Glomerular visceral epithelial cell (primary cell): ENCODE data around the gene DGKD.
A peak's percentile ranks its signal among the peaks of the same experiment; 100 is the strongest.
"Not testable (repeated sequence)": the region's sequence is repeated elsewhere in the genome, so short reads cannot be mapped to it uniquely, and the experiment has no call there.

Experiments
- DNase-seq: peaks from one replicate; pipeline ENCODE4 v3.0.0-alpha.2; 2016; ENCODE audit errors: extremely low spot score

Gene DGKD, protein sequence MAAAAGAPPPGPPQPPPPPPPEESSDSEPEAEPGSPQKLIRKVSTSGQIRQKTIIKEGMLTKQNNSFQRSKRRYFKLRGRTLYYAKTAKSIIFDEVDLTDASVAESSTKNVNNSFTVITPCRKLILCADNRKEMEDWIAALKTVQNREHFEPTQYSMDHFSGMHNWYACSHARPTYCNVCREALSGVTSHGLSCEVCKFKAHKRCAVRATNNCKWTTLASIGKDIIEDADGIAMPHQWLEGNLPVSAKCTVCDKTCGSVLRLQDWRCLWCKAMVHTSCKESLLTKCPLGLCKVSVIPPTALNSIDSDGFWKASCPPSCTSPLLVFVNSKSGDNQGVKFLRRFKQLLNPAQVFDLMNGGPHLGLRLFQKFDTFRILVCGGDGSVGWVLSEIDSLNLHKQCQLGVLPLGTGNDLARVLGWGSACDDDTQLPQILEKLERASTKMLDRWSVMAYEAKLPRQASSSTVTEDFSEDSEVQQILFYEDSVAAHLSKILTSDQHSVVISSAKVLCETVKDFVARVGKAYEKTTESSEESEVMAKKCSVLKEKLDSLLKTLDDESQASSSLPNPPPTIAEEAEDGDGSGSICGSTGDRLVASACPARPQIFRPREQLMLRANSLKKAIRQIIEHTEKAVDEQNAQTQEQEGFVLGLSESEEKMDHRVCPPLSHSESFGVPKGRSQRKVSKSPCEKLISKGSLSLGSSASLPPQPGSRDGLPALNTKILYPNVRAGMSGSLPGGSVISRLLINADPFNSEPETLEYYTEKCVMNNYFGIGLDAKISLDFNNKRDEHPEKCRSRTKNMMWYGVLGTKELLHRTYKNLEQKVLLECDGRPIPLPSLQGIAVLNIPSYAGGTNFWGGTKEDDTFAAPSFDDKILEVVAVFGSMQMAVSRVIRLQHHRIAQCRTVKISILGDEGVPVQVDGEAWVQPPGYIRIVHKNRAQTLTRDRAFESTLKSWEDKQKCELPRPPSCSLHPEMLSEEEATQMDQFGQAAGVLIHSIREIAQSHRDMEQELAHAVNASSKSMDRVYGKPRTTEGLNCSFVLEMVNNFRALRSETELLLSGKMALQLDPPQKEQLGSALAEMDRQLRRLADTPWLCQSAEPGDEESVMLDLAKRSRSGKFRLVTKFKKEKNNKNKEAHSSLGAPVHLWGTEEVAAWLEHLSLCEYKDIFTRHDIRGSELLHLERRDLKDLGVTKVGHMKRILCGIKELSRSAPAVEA

DNA sequence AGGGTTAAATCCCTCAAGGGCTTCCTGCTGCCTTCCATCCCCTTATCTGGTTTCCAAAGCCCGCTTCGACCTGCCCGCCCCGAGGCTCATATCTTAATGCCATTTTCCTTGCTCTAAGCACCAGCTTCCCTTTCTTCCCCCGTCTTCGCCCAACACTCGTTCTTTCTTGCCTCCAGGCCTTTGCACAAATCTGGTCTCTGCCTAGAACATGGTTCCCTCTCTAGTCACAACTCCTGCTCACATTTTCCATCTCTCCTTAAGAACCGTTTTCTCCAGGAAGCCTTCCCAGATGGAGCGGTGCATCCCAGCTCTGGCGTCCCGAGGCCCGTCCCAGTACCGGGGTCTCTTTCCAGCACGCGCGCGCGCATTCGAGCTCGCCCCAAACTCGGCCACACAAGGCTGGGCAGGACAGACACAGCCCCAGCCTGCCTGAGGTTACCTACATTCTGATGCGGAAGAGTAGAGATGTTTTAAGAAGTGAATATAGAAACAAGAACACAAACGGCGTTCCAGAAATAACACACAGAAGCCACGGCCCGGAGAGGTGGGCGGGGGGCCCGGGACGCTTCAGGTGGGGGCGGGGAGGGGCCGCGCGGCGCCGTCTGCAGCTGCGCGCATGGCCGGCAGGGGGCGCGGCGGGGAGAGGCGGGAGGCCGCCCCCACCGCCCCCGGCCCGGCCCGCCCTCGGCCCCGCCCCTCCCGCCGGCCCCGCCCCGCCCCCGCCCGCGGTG lies at the start of gene DGKD:
Gene DGKD (plus strand): TSS at position 726 of the 731 bp plus-strand sequence. CDS start 25 bp downstream, outside the sequence.
- DNase-seq, result peak; percentile 78

DNA sequence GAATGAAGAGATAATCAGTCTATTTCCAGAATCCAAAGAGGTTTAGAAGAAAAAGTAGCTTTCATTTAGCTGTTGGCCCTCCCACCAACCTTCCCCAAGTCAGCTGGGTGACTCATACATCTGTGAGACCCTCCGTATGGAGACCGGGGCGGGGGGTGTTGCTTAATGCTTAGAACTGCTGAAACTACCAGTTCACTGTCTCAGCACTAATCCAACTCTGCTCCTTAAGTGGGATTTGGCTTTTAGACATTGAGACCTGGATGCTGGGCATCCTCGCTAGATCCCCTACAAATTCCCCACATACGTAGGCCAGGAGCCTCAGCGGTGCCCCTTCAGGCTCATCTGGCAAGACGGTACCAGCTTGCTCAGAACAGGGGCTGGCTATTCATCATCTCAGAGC lies 46.7 kb upstream of the DGKD start, which contains the start of gene SAG:
Gene SAG (plus strand): TSS at position 252 of the 400 bp plus-strand sequence. CDS start 1,374 bp downstream, outside the sequence.
- DNase-seq, result no peak

DNA sequence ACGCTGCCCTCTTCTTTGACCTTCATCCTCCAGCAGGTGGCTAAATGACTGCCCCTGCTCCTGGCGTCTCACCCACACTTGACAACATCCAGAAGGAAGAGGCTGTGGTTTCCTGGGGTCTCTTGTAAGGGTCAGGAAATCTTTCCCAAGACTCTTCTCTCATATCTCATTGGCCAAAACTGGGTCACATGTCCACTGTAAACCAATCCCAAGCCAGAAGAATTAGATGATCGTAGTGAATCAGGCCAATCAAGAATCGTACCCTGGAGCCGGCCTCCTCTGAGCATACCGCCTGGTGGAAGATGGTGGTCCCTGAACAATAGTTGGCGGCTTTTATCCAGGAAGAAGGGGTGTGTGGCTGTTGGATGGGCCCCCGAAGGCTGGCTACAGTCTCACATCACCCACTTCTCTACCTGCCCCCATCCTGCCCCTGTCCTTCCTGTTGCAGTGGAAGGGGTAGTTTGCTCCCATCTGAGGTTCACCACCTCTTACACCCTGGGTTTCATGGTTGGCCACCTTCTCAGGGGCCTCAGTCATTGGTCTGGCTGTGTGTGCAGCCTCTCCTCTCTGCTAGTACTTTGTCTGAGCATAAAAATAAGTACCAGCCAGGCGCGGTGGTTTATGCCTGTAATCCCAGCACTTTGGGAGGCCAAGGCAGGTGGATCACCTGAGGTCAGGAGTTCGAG lies 42.9 kb upstream of the DGKD start:
- no peak for DNase-seq

DNA sequence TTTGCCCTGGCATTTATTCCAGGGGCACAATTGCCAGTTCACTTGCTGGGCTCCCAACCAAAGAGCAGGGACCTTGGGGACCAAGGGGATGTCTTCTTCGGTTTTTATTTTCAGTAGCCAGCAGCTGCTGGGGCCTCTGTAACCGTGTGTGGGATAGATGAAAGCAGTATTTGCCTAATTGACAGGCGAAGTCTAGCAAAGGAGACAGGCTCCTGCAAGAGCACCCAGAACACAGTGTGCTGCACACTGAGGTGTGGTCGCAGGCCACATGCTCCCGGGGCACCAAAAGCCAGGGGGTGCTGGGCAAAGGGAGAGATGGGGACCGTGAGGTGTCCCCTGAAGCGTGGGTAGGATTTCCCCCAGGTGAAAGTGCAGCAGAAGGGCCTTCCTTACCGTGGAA lies 41.4 kb upstream of the DGKD start:
- DNase-seq, result no peak

DNA sequence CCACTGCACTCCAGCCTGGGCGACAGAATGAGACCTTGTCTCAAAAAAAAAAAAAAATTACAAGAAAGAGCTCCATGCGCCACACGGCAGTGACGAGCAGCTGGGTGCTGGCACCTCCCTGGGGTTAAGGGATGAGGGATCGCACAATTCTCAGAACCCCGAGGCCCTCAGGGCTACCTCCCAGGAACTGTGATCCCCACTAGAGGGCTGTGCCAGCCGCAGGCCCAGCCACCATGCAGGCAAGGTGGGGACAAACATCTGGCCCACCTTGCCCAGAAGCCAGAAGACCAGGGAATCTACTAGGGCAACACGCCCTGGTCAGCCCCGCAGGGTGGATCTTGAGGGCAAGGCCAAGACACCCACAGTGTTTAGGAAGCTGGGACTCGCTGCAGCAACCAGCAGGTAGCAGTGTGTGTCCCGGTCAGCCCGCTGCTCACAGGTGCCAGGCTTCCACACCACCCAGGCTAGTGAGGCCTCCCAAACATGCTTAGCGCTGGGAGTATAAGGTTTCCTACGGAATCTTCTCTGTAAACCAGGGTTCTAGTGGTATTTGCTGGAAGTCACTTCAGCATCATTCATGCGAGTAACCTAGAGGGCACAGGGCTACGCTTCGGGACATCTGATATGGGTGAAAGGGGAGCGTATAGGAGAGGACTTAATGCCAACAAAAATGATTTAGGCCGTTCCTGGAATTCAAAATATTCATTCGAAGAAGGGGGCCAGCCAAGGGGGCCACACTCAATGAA lies 39.9 kb upstream of the DGKD start:
- no peak for DNase-seq

DNA sequence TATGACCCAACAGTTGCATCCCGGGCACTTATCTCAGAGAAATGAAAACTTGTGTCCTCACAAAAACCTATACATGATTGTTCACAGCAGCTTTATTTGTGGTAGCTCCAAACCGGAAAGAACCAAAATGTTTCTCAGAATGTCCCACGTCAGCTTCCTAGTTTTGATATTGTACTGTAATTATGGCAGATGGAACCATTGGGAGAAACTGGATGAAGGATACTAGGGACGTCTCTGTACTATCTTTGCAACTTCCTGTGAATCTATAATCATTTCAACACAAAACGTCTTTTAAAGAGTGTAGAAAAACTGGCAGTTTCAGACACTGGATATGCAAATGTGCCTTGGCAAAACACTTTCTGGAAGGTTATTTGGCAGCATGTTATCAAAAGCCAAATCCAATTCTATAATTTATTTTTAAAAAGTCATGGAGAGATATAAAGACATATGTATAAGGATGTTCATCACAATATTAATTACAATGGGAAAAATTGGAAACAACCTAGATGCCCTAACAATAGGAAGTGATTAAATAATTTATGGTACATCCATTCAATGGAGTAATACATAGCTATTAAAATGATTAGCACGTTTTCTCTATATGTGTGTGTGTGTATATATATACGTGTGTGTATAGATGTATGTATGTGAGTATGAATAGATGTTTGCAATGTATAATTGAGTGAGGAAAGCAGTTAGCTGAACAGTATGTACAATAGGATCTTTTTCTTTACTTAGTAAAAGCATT lies 36.9 kb upstream of the DGKD start:
- DNase-seq, result no peak

DNA sequence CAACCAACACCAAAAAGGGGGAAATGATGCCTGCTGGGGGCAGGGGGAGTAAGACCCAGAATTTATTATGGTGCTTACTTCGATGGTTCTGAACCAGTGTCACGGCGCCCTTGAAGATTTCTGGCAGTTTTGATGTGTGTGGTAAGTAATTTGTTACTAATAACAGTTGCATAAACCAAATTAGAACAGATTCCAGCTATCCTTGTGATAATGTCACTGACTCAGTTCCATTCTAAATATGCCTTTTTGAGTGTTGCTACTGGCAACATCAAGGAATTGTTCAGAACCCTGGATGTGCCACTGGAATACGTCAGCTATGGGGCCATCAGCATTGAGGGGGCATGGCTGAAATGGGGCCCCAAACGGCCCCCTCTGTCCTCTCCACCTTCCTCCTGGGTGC lies 35.0 kb upstream of the DGKD start:
- no peak for DNase-seq

DNA sequence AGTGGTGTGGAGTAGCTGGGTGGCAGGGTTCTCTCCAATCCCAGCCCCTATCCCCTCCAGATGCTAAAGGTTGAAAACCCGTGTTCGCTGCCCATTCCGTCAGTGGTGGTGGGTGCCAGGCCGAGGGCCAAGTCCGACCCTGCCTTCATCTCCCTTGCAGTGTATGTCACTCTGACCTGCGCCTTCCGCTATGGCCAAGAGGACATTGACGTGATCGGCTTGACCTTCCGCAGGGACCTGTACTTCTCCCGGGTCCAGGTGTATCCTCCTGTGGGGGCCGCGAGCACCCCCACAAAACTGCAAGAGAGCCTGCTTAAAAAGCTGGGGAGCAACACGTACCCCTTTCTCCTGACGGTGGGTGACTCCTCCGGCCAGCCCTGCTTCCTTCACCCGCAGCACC lies 33.8 kb upstream of the DGKD start:
- DNase-seq, result no peak

DNA sequence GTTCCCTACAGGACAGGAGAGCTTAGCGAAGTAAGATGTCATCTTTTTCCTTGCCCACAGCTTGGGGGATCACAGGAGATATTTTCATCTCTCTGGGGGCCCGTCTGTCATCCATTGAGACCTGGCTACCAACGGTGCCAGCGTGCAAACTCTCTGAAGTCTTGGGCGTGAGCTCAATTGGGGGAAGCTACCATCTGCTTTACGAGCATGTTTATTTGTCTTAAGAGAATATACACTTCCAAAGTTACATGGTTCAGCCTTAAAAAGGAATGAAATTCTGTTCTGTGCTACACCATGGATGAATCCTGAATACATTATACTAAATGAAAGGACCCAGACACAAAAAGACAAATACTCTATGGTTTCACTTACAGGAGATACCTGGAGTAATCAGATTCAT lies 33.1 kb upstream of the DGKD start:
- DNase-seq, result no peak

DNA sequence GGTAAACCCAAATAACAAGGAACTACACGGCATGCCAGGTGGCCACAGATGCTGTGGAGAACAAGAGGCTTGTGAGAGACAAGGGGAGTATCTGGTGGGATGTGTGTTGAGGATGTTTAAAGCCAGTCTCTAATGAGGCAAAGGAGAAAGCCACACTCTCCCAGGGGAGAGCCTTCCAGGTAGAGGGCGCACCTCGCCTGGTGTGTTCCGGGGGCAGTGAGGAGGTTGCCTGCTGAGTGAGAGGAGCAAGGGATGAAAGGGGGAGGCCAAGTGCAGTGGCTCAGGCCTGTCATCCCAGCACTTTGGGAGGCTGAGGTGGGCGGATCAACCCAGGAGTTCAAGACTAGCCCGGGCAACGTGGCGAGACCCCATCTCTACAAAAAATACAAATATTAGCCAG lies 30.4 kb upstream of the DGKD start:
- DNase-seq, result no peak

DNA sequence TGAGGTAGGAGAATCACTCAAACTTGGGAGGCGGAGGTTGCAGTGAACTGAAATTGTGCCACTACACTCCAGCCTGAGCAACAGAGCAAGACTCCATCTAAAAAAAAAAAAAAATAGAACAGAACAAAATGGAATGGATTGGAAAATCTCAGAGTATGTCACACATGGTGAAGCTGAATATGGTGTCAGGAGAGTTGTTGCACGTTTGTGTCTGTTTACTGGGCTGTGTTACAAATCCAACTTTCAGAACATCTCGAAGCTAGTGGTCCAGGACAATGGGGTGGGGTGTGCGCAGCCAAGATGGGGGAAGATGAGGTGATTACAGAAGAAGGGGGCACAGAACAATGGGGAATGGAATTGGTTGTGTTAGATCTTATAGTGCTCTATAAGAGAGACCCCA lies 29.0 kb upstream of the DGKD start:
- DNase-seq, result no peak

DNA sequence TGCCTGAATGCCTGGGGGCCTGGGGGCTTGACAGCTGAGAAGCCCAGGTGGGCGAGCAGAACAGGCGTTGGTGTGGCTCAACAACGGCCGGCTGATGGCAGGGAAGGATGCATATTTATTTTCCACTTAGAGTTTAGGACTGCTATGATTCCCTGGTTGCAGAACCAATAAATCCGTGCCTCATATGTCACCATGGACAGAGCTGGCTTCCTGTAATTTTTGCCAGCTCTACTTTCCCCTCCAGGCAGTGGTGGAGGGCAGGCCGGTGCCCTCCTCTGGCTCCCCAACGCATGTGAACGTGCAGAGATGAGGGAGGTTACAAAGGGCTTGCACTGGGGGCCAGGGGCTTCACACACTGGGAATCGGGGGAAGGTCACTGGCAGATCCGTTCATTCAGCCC lies 28.5 kb upstream of the DGKD start:
- no peak for DNase-seq

DNA sequence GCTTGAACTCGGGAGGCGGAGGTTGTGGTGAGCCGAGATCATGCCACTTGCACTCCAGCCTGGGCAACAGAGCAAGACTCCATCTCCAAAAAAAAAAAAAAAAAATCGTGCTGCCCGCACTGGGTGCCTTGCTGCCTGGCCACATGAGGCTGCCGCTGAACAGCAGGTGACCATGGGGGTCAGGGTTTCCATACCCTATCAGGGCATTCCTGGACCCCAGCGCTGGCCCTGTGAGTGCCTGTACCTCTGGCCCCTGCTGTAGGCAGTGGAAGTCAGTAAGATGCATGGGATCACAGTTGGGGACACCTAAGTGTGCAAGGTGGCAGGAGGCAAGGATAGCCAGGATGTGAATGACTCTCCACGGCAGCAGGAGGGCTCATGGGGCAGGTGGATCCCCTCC lies 27.8 kb upstream of the DGKD start:
- DNase-seq, result no peak

DNA sequence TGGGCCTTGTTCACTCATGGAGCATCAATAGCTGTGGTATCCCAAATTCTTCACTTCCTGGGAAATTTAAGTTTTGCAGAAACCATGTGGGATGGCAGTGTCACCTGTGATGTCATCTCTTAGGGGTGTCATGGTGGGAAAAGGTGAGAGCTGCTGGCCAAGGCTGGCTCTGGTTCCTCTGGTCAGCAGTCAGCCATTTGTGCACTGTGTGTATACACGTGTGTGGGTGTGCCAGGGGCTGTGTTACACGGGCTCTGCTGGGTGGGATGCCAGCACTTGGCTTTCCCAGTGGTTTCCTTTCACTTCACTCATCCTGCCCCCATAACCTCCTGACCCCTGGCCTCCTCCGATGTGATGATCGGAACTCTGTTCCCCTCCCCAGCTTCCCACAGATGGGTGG lies 25.4 kb upstream of the DGKD start:
- DNase-seq, result no peak

DNA sequence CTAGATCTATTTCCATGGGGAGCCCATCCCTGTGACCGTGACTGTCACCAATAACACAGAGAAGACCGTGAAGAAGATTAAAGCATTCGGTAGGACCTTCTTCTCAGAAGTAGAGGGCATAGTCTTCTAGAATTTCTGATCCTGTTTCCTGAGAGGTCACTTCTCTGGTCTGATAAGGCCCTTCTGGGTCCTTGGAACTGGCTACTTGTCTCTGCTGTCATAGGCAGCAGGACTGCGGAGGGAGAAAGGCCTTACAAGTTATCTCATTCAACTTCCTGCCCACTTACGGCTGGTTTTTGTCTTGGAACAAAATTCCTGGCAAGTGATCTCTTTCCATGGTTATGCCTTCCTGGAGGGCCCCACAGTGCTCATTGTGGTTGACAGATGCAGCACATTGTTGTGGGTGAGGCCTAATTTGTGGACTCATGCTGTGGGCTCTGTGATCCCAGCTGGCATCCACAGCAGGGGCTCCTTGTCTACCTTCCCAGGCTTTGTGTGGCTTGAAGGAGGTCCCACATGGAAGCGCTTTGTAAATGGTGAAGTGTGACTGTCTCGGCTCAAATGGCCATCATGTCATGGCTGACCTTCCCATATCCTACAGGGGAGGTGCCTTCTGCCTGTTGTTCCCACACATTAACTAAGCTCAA lies 24.7 kb upstream of the DGKD start:
- DNase-seq, result peak; percentile 66

DNA sequence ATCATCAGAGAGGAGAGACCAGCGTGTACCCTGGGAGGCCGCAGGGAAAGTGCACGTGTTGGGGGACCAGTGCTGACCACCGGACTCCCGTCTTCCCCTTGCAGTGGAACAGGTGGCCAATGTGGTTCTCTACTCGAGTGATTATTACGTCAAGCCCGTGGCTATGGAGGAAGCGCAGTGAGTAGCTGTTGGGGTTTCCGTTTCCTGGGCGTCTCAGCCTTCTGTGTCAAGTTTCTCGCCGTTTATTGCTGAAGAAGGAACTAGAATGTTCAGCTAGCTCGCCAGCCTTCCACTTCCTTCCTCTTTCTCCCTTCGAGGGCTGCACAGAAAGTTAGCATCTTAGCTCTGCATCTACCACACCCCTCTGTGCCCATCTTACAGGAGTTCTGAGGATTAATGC lies 22.8 kb upstream of the DGKD start:
- DNase-seq, result no peak

DNA sequence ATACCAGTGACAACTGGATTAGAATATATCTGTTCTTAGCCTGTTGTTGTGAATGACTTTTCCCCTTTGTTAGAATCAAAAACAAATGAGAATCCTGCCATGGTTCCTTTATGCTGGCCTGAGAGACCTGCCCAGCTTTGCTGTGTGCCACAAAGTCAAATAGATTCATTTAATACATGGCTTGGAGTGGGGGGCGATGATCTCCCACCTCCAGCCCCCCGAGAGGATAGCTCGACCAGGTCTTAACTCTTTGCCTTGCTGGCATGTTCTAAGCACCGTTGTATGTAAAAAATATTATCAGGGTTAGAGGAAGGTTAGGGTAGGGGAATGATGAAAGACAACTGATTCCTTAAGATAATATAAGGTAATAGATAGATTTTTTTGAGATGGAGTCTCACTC lies 22.2 kb upstream of the DGKD start:
- no peak for DNase-seq

DNA sequence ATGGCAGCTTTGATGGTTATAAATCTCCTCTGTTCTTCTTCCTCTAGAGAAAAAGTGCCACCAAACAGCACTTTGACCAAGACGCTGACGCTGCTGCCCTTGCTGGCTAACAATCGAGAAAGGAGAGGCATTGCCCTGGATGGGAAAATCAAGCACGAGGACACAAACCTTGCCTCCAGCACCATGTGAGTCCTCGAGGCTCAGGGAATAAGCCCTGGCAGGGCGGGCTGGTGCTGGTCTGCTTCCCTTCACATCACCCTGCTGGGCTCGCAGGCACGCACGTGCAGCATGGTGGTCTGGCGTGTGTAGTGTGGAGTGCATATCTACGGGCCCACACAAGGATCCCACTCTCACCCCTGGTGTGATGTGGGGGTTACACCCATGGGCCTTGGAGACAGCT lies 19.4 kb upstream of the DGKD start:
- no peak for DNase-seq

DNA sequence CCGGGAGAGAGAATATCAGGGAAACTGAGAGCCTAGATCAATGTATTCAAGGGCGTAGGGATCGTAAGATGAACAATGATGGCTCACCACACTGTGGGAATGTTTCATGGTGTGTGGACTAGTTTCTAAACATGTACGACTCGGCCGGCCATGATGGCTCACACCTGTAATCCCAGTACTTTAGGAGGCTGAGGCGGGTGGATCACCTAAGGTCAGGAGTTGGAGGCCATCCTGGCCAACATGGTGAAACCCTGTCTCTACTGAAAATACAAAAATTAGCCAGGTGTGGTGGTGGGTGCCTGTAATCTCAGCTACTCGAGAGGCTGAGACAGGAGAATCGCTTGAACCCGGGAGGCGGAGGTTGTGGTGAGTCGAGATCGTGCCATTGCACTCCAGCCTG lies 18.2 kb upstream of the DGKD start:
- not testable (repeated sequence) for DNase-seq
